Renal cortical epithelial cell (primary cell): ENCODE results near the gene RPRM. TPM values are rescaled to one million over a fixed set of nuclear protein-coding genes. Genes with fewer than 3 reads are reported as not detected.
"Not testable (repeated sequence)": the region's sequence is repeated elsewhere in the genome, so short reads cannot be mapped to it uniquely, and the experiment has no call there.

ENCODE experiments used
- DNase-seq: peaks from one replicate; pipeline ENCODE4 v3.0.0-alpha.2; 2011; ENCODE audit warnings: low read depth
- total RNA-seq: library from RNA; depleted of rRNA; stranded (reverse); fragments of >200 nt; gene quantifications from 2 replicates; pipeline ENCODE4 v1.2.3, GENCODE V29; 2014

RPRM gene
- total RNA-seq: 0.30 TPM in 1 of 2 replicates, not detected in the other

DNA sequence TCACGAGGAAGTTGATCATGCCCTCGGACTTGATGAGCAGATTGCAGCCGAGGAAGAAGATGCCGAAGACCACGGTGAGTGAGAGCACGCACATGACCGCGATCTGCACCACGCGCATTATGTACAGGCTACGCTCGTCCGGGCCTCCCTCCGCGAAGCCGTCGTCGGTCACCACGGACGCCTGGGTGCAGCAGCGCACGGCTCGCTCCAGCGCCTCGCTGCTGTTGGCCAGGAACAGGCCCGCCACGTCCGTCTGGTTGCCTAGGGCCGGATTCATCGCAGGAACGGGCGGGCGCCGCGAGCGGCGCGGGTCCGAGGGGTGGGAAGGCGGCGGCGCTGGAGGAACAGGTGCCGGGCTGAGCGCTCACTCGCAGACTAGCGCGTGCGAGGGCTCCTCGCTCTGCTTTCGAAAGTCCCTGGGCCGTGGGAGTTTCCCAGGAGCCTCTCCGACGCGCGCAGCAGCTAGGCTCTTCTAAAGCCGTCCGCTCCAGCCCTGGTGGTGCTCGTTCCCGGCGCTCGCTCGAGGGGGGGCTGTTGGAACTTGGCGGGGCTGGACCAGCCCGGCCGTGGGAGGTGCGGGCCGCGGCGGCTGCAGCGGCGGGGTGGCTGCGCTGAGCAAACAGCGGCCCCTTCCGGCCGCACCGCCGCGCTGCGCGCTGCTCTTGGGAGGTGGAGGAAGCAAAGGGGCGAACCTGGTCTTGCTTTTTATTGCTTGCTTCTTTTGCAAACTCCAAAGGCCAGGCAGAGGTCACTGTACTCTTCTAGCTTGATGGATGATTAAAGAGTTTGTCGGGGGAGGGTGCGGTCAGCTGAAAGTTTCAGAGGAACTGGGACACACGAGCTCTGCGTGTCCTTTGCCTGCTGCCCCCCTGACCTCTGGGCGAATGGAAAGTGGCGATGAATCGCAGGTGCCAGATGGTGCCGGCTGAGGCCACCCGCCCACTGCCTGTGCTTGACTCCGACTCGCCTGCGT, at the start of gene RPRM:
Gene RPRM (minus strand): TSS at position 474 of the 973 bp plus-strand sequence. CDS start 197 bp downstream, at position 277.
- DNase-seq: peak; percentile 27

DNA sequence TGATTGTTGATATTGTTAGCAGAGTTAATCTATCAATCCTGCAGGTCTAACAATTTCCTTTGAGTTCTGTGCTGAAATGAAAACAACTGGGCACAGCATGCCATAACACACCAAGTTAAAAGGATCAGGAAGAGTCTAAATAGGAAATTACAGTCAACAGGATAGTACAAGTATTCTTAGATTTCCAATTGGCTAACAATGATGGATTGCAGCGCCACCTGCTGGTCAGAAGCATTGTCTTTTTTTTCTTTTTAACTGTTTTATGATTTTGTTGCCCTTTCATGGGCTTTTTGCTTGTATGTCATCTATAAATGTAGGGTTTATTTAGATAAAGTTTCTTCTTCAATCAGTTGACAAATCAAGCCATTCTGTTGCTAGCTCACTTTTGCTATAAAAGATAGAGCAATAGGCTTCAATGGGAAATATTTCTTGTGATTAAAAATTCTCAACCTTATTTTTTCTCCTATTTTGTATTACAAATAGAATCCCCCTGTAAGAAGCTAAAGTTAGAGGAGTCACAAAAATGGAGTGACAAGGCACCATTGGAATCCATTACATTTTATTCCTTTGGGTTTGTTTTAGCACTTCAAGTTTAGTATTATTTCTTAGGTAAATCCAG, 40.8 kb upstream of the RPRM start:
- DNase-seq: peak; percentile 41

DNA sequence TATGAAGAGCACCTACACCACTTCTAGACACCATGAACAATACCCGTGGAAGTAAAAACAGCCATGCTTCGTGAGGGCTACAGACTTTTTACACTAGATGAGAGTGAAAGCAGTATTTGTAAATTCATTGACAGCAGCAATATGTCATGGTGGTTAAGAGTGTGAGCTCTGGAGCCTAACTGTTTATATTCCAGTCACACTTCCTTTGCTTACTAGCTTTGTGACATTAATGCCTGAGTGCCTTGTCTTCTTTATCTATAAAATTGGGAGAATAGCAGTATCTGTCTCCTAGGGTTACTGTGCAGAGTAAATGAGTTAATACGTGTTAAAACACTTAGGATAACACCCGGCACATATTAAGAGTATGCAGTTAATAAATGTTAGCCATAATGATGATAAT, 33.8 kb upstream of the RPRM start:
- DNase-seq: no peak

DNA sequence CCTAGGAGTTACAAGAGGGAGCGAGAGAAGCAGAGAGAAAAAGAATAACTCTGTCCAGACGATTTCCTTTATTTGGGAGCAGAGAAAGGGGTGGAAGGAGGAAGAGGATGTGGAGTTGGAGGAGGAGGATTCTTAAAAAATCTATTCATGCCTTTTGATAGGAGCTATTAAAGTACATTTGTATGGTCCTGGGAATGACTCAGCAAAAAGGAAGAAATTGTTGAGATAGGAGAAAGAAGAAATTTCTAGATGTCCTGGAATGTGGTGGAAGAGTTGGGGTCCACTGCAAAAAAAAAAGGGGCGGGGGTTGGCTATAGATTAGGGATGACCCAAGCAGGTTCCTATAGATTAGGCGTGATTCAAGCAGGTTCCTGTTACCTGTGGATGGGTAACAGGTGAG, 32.4 kb upstream of the RPRM start:
- DNase-seq: no peak

DNA sequence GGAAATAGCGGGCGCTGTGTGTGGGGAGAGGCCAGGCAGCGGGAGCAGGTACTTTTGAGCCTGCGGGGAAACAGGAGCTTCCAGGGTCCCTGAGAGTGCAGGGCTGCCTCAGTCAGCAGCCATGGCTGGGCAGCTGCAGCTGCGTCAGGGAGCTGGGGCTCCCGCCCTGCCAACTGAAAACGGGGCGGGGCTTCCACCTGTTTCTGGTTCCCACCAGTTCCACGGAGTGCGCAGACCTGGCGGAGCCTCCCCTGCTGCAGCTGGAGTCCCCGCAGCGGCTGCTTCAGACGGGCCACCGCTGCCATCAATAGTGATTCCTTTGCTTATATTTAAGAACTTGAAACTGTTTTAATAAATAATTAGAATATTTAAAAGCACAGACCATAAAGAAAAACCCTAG, 30.6 kb upstream of the RPRM start:
- no peak for DNase-seq

DNA sequence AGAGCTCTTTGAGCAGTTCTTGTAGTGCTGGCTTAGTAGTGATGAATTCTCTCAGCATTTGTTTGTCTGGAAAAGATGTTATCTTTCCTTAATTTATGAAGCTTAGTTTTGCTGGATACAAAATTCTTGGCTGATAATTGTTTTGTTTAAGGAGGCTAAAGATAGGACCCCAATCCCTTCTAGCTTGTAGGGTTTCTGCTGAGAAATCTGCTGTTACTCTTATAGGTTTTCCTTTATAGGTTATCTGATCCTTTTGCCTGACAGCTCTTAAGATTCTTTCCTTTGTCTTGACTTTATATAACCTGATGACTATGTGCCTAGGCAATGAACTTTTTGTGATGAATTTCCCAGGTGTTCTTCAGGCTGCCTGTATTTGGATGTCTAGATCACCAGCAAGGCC, 27.9 kb upstream of the RPRM start:
- DNase-seq: not testable (repeated sequence)

DNA sequence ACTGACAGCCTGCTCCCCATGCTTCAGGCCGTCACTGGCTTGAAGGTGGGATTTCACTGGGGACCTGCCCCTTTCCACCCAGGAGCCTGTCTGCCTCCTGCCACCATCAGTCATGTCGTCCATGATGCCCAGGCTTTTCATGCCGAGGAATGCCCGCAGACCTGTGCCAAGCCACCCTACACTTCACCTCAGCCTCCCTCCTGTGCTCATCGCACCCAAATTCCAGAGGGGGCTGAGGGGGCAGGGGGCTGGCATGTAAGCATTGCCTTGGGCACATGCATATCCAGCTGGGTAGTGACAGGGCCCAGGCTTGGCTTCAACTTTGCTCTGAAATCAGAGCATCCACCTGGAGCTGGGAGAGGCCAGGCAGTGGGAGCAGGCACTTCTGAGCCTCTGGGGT, 20.9 kb upstream of the RPRM start:
- no peak for DNase-seq

DNA sequence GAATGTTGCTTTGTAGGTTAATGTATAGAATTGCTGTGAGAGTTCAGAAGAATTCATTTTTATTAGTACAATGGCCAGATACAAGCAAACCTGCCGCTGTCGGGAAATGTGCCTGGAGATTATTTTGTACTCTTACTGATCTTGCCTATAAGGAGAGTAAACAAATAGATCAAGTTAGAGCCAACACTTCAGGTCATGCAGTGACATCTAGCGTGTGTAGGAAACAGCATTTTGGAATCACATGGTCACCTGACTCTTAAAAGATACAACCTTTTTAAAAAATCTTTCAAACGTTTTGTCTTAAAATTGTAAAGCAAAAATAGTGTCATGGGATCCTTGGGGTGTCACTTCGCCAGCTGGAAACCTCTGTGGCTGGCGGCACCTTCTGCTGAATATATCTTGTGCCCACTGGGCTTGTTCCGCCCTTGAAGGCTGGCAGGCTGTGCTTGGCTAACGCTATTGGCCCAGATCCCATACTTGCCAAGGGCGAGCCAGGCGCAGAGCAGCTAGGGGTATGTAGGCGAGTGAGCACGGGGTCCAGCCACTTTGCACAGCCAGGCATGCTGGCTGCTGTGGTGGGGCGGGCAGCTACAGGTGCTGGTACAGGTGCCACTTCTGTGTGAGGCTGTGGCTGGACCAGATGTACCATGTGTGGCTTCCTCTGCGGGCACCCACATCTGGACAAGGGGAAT, 19.5 kb upstream of the RPRM start:
- no peak for DNase-seq

DNA sequence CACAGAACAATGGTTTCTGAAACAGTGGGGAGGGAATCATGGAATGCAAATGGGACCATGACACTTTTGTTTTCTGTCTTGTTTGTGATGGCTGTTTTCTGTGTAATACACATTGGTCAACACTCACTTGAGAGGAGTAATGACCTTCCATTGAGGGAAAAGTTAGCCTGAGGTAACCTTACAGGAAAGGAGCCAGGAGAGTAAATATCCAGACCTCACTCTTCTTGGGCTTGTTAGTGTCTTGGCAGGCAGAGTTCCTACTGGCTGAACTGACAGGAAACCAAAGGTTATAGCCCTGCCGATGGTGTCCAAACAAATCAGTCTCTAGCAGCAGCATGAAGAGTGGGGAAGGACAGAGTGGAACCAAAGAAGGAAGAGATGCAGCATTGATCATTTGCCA, 17.2 kb upstream of the RPRM start:
- no peak for DNase-seq

DNA sequence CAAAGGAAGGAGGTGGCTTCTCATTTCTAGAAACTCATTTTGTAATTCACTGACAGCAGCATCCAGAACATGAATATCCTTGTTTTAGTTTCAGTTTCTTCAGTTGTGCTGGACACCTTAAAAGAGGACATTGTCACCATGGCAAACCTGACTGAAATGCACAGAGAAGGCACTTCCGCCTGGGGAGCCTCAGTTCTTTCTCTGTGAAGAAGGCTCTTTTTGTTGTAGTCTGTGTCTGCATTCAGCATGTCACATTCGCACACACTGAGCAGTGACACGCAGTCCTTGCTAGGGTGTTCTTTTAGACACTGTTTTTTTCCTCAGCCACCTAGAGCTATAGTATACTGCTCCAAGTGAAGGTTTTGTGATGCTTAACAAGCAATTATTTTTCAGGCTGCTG, 9.5 kb upstream of the RPRM start:
- no peak for DNase-seq

DNA sequence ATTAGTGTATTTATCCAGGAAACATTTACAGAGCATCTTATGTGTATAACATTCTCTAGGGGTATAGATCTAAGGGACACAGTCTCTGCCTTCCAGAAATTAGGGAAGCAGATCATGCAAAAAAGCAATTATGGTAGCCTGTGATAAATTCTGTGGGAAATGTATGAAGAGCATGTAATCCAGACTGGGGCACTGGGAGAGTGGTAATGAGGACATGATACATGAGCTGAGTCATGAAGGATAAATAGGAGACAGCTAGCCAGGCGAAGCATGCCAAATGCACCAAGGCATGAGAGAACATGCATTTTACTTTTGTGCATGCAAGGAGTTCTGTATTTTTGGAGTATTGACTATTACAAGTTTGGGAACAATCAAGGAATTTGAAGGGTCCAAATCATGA, 8.9 kb upstream of the RPRM start:
- no peak for DNase-seq

DNA sequence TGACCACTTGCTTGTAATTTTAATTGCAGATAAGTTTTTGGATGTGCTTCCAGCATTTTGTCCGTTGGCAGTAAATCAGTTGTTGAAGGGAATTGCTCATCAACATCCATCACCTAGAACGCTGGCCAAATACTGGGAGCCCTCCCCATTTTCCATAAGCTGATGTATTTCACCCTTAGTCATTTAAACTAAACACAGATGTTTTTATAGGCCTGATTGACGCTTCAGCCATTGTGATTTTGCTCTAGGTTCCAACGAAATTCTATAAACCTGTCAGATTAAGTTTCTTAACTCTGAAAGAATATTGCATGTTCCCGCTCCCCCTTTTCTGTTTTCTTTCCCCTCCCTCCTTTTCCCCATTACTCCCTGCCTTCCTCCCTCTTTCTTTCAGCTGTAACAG, 1.0 kb upstream of the RPRM start:
- DNase-seq: no peak

DNA sequence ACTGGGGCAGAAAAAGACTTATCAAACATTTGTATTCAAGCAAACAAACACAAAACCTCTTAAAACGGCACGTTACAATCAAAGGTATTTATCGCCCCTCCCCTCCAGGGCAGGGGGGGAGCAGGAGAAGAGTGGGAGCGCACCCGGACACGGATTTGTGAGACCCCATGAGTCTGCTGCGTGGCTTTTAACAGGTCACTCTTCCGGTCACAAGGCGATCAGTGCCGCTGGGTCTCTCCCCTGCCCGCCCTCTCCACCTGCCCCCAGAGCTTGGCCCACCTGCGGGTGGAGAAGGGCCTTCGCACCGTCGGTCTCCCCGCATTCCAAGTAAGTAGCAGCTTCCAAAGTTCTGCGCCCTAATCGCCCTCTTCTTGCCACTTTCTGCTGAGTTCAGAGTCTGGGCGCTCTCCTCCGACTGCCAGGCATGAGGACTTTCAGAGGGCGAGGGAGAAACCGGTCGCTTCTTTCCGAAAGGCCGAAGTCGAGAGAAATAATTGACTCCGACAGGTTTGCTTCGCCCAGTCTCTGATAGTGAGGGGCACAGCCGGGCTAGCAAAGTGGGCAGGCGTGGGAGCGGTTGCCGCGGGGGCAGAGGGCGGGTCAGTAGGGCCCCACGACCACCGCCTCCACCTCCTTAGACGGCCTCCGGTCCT, 800 bp downstream of the RPRM start:
- DNase-seq: no peak

DNA sequence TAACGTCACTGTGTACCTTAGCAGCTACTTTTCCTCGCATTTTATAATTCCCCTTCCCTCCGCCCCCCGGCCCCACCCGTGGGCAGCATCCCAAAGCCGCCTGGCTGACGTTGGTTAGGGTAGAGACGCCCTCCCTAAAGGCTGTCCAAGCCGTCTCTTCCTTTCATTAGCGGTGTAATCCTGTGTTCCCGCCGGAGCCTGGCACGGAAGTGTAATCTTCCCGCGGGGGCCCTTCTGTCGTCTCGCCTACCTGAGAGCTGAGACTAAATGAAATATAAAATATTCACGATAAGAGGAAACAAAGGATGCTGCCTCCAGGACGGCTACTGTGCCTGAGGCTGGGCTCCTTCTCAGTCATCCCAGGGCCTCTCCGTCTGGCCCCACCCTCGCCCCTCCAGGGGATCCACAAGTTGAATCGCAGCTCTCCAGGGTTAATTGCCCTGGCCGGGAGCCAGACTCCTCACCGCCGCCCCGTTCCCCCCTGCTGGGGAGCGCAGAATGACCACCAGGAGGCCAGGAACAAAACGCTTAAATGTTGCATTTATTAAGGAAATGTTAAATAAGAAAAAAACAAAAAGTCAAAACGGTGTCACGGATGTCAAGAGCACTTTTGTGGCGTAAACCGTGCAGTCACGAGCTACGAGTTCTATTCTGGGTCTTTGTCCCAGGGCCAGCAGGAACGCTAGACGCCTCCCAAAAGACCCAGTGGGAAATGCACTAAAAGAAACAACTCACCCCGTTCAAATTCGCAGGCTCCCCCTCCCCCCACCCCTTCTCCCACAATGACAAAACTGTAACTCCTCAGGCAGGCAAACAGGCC, 1.5 kb downstream of the RPRM start:
- no peak for DNase-seq

DNA sequence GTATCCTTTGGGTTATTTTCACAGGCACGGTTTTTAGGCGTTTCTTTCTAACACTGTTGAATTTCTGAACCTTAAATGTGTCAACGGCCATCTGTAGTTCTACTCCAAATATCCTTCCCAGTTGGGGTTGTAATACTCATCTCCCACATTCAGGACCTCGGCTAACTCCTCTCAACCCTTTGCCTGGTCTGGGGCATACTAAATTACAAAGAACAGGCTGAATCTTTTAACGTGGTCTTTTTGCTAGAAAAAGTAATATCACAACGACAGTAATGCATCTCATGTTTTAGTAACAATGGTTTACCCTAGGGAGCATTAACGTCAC, 2.1 kb downstream of the RPRM start:
- DNase-seq: no peak

DNA sequence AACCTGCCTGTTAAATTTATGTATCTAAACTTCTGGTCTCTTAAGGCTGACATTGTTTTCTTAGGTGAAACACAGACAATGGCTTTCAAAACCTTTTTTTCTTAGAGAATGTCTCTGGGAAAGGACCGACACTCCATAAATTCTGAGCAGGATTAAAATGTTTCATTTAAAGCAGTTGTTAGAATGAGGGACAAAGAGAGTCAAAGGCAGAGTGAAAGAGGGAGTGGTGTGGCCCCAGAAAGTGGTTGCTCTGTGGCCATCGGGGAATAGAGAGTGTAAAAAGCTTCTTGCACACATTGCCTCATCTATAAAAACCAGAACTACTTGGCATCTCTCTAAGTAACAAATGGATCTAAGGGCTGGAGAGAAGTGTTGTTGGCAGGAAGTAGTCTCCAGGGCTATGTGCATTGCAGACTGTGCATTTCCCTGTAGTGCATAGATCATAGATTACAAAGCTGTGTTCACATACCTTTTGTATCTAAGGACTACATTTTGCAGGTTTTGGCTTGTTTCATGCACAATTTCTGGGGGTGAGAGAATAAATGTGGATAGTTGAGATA, 3.6 kb downstream of the RPRM start:
- DNase-seq: no peak

DNA sequence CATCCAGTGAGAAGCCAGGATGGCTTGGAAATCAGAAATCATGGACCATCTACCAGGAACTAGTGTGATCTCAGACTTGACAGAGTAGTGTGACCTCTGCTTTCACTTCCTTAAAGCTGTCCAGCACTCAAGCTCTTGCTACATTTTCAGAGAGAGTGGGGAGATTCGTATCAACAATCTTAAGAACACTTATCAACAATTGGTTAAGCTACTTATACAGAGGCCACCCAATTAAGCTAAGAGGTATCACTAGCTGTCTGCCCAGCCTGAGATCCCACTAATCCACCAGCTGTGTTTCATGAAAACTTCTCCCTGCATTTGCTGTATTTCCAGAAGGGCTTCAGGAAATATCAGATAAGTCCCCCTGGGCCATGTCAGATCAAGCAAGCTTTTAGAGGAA, 4.2 kb downstream of the RPRM start:
- DNase-seq: peak; percentile 4

DNA sequence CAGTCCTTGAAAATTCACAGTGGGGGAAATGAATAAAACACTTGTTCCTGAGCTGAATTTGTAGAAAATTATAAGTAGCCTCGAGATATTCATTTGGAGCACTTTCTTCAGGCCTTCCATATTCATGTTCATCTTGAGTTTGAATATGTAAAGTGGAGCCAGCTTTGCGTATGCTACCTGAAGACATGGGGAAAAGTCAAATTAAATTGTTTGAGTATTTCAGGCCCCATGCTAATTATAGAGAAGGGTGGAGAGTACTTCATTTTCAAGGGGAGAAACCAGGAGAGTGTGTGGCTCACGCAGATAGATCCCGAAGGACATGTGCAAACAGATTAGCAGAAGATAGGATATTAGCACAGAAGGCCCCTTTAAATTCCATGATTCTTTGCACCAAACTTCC, 7.7 kb downstream of the RPRM start:
- DNase-seq: no peak

DNA sequence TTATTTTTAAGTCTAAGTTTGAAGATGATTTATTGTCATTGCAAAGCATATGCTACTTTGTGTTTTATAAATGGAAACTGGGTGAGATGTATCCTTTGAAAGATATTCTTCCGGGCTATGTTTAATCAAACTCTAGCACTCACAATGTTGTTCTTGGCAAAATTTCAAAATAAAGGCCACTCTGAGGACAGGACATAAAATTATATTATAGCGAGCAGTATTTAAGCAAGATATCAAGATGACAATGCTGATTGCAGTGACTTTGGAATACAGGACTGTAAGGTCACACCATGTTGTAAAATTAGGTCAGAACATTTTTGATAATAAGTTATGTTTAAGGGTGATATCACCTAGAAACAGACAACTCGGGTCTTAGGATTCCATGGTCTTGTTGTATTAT, 14.2 kb downstream of the RPRM start:
- DNase-seq: no peak

DNA sequence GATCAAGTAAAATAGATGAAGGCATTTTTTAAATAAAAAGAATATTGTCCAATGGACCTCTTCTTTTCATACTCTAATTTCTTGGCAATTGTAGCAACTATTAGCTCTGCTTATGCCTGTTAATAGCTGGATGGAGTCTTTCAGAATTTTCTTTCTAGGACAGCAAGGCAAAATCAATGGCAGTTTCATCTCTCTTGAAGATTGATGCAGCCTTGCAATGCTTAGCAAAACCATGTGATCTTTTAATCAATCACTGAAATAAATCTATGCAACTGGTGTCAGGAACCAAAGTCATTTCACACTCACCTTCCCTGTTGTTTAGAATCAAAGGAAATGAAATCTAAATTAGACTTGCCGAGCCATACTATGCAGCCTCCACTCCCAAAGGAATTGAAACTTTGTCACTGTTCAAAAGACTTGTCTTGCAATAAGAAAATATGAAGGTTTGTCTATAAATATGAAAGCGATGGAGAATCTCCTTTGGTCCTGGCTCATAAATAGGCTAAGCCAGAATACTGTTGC, 16.2 kb downstream of the RPRM start:
- DNase-seq: no peak

DNA sequence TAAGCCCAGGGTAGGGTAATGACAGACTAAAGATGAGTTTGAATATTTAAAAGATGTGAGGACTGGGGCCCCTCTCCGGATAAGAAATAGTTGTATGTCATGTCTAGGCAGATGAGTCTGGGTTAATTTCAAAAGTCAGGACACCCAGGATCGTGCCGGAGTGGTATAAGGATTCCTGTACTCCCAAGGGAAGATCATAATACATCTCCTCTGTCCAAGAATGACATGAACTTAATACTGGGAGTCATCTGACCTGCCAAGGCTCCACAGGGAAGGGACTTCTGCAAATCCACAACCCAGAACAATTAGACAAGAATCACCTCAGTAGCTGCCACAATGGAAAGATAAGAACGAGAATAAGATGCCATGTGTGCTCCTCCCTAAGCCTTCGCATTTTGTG, 17.1 kb downstream of the RPRM start:
- no peak for DNase-seq
